K562 (cell line): ENCODE measurements around the gene AQP6. TPM values are rescaled to one million over a fixed set of nuclear protein-coding genes. Genes with fewer than 3 reads are reported as not detected.

ENCODE experiments used
- ATAC-seq: fragments of 200-7000 bp; cut with Tn5 transposase; 3 replicates; pipeline ENCODE4 v1.9.1; 2020; ENCODE audit warnings: moderate library complexity
- BruUV-seq: library from RNA; stranded (reverse); fragments of 400-500 nt; replicated peaks from 2 replicates; lab custom pipeline; 2021; lab: Mats Ljungman, UMichigan
- CTCF ChIA-PET: fragments of 300-600 bp; formaldehyde crosslinking; extraction: SDS; loops from one replicate; lab custom pipeline; 2021; ENCODE audit warnings: low intra/inter-chr PET ratio; lab: Yijun Ruan, JAX
- POLR2A ChIA-PET: fragments of 300-600, 350-650 bp; sonication (Branson Sonifier 250); formaldehyde crosslinking; extraction: SDS; loops from one replicate; lab custom pipeline; 2021; ENCODE audit warnings: antibody characterized with exemption, inconsistent platforms; lab: Yijun Ruan, JAX
- DNase-seq, 4 experiments: peaks; one replicate each; pipeline versions ENCODE4 v3.0.0 to v3.0.0-alpha.2; 2011 to 2018; ENCODE audit warnings: low spot score in 3 of 4, mixed read lengths in 3 of 4; ENCODE audit errors: extremely low read depth in 1 of 4
- FAIRE-seq: peaks from 2 replicates; lab custom pipeline; 2011; peaks lifted over from hg19 to GRCh38; lab: Jason Lieb, UNC
- H2AFZ ChIP-seq: 2 replicates; pipeline ENCODE4 v1.6.0; 2011; ENCODE audit warnings: low read depth, low read length, control low read depth, inconsistent platforms
- H3K27ac ChIP-seq: fragments of 200-600 bp; 3 replicates; pipeline ENCODE4 v1.8.0; 2011; ENCODE audit warnings: low read depth, mild to moderate bottlenecking, control low read depth, inconsistent platforms, low read length, moderate library complexity, mixed read lengths; ENCODE audit errors: extremely low read depth
- H3K27me3 ChIP-seq, 2 experiments: fragments of 300-600 bp in 1 of 2; 2 replicates in 1 of 2; 3 replicates in 1 of 2; pipeline versions ENCODE4 v1.6.0 to v1.8.0; 2011; ENCODE audit warnings: inconsistent platforms in 2 of 2, low read length in 2 of 2, mild to moderate bottlenecking in 1 of 2, mixed read lengths in 1 of 2, moderate library complexity in 1 of 2; ENCODE audit not compliant: control insufficient read depth in 2 of 2, insufficient read depth in 2 of 2
- H3K36me3 ChIP-seq: fragments of 300-600 bp; 3 replicates; pipeline ENCODE4 v1.8.0; 2011; ENCODE audit warnings: mild to moderate bottlenecking, low read length, inconsistent platforms; ENCODE audit not compliant: control insufficient read depth, insufficient read depth
- H3K4me1 ChIP-seq, 2 experiments: fragments of 200-600 bp in 1 of 2; replicated peaks in 1 of 2; 2 replicates in 1 of 2; 3 replicates in 1 of 2; pipeline versions ENCODE4 v1.5.1 to v1.8.0; 2011; ENCODE audit warnings: inconsistent platforms in 2 of 2, low read length in 2 of 2, mild to moderate bottlenecking in 1 of 2, mixed read lengths in 1 of 2, moderate library complexity in 1 of 2; ENCODE audit not compliant: control insufficient read depth in 2 of 2, insufficient read depth in 2 of 2
- H3K4me2 ChIP-seq: 2 replicates; pipeline ENCODE4 v1.6.1; 2011; ENCODE audit warnings: low read length, control low read depth, inconsistent platforms, mixed read lengths; ENCODE audit not compliant: insufficient read depth
- H3K4me3 ChIP-seq: fragments of 200-600 bp; sonication (generic), shearing (Covaris generic); 2 replicates; pipeline ENCODE4 v1.5.1; 2016; ENCODE audit warnings: control low read depth, inconsistent platforms
- H3K79me2 ChIP-seq: fragments of 200-600 bp; 3 replicates; pipeline ENCODE4 v1.8.0; 2011; ENCODE audit warnings: low read length, inconsistent platforms; ENCODE audit not compliant: control insufficient read depth, insufficient read depth
- H3K9ac ChIP-seq, 2 experiments: 2 replicates each; pipeline versions ENCODE4 v1.6.0 to v1.6.1; 2011; ENCODE audit warnings: low read depth in 2 of 2, low read length in 2 of 2, control low read depth in 1 of 2, inconsistent platforms in 1 of 2, mild to moderate bottlenecking in 1 of 2, mixed read lengths in 1 of 2; ENCODE audit not compliant: insufficient read depth in 1 of 2
- H3K9me1 ChIP-seq: one replicate; pipeline ENCODE4 v1.6.0; 2011; ENCODE audit warnings: inconsistent platforms, mild to moderate bottlenecking, low read length, moderate library complexity; ENCODE audit not compliant: control insufficient read depth, insufficient read depth
- H3K9me3 ChIP-seq: replicated peaks from 2 replicates; pipeline ENCODE4 v1.5.1; 2011; ENCODE audit warnings: low read depth, low read length, inconsistent platforms; ENCODE audit not compliant: control insufficient read depth, insufficient read depth
- H4K20me1 ChIP-seq: replicated peaks from 2 replicates; pipeline ENCODE4 v1.6.1; 2011; ENCODE audit warnings: low read length, inconsistent platforms, mixed read lengths; ENCODE audit not compliant: control insufficient read depth, insufficient read depth
- CBFB ChIP-seq: sonication (generic); formaldehyde crosslinking; IDR thresholded peaks from 2 replicates; pipeline ENCODE4 v1.4.0; 2020; ENCODE audit warnings: mild to moderate bottlenecking, missing genetic modification reagents
- CHD2 ChIP-seq: IDR thresholded peaks from 2 replicates; pipeline ENCODE4 v1.6.1; 2011; ENCODE audit warnings: low read depth, low read length
- FOSL1 ChIP-seq: fragments of 200-800 bp; sonication (Bioruptor generic); conservative IDR thresholded peaks from 2 replicates; pipeline ENCODE4 v1.6.1; 2016; ENCODE audit warnings: missing genetic modification characterization, missing compliant biosample characterization
- KLF1 ChIP-seq: fragments of 450-650 bp; IDR thresholded peaks from 2 replicates; pipeline ENCODE4 v1.6.1; 2016; ENCODE audit warnings: missing genetic modification characterization, missing compliant biosample characterization
- L3MBTL2 ChIP-seq: fragments of 450-650 bp; IDR thresholded peaks from 2 replicates; pipeline ENCODE4 v1.6.1; 2016; ENCODE audit warnings: mild to moderate bottlenecking, moderate library complexity
- MLX ChIP-seq, 2 experiments: fragments of 450-650 bp in 1 of 2; sonication (generic) in 1 of 2; formaldehyde crosslinking; conservative IDR thresholded peaks; 2 replicates each; pipeline versions ENCODE4 v1.4.0 to v1.8.1; 2020 to 2022; ENCODE audit warnings: mild to moderate bottlenecking in 1 of 2, missing genetic modification reagents in 1 of 2
- NFIX ChIP-seq: fragments of 250-450 bp; sonication (Bioruptor Pico); IDR thresholded peaks from 2 replicates; pipeline ENCODE4 v1.4.0; 2020; ENCODE audit warnings: low read depth, mild to moderate bottlenecking, moderate library complexity
- RCOR1 ChIP-seq, 2 experiments: IDR thresholded peaks; 2 replicates each; pipeline ENCODE4 v1.6.1; 2012; ENCODE audit warnings: low read depth in 2 of 2, low read length in 2 of 2, borderline replicate concordance in 1 of 2, improper control_type of control experiment in 1 of 2
- SFPQ ChIP-seq: fragments of 200-400 bp; formaldehyde crosslinking; IDR thresholded peaks from 2 replicates; pipeline ENCODE4 v1.6.1; 2017; ENCODE audit warnings: mild to moderate bottlenecking, low read depth, low read length, moderate library complexity
- SREBF1 ChIP-seq: fragments of 150-350 bp; IDR thresholded peaks from 2 replicates; pipeline ENCODE4 v1.6.1; 2014; ENCODE audit warnings: antibody characterized with exemption, low read depth, low read length, borderline replicate concordance
- ZFP30 ChIP-seq: fragments of 250-450 bp; sonication (Bioruptor Pico); IDR thresholded peaks from 2 replicates; pipeline ENCODE4 v1.8.0; 2022; ENCODE audit warnings: moderate library complexity, mild to moderate bottlenecking, inconsistent platforms, borderline replicate concordance
- ZNF23 ChIP-seq: fragments of 250-450 bp; sonication (Bioruptor Pico); IDR thresholded peaks from 2 replicates; pipeline ENCODE4 v1.4.0; 2020; ENCODE audit warnings: mild to moderate bottlenecking
- ZNF274 ChIP-seq: IDR thresholded peaks from 2 replicates; pipeline ENCODE4 v1.6.1; 2011; ENCODE audit warnings: low read depth, mild to moderate bottlenecking, low read length, moderate library complexity, borderline replicate concordance
- ZNF277 ChIP-seq: fragments of 250-450 bp; sonication (Bioruptor Pico); IDR thresholded peaks from 2 replicates; pipeline ENCODE4 v1.8.0; 2022; ENCODE audit warnings: inconsistent platforms, mild to moderate bottlenecking, moderate library complexity, borderline replicate concordance
- ZNF384 ChIP-seq: IDR thresholded peaks from 2 replicates; pipeline ENCODE4 v1.6.1; 2012; ENCODE audit warnings: low read depth, low read length, improper control_type of control experiment
- whole genome bisulfite sequencing: fragments of 100-300 bp; shearing (Covaris generic); methylation state at CpG from one replicate; pipeline ENCODE4 v1.1.6; 2016; ENCODE audit warnings: low coverage, mixed read lengths; ENCODE audit not compliant: insufficient coverage; ENCODE audit errors: missing lambda C conversion rate; 5-methylcytosine and 5-hydroxymethylcytosine counted together
- in situ Hi-C: fragments of 300-500 bp; cut with MboI; formaldehyde crosslinking; loops from 4 replicates; pipeline ENCODE4 v1.15.0; 2018; ENCODE audit warnings: inconsistent platforms, mixed read lengths
- intact Hi-C: fragments of 100-400 bp; cut with micrococcal nuclease; formaldehyde crosslinking; loops from 2 replicates; pipeline ENCODE4 v1.14.2; 2022
- polyA plus RNA-seq, 8 experiments: library from polyadenylated mRNA; depleted of rRNA in 4 of 8; stranded (reverse) in 5 of 8; unstranded in 3 of 8; fragments of >200 nt; fragmentation: Nextera tagmentation in 2 of 8; fragmentation: Illumina TruSeq in 1 of 8; extraction: Ambion mirVana in 2 of 8; extraction: Trizol in 1 of 8; gene quantifications; 2 replicates each; pipeline versions ENCODE4 v1.2.1 to v1.2.3, GENCODE V29; 2011 to 2014; ENCODE audit warnings: inconsistent platforms in 1 of 8, missing spikeins in 1 of 8
- total RNA-seq, 7 experiments: library from RNA; depleted of rRNA in 6 of 7; stranded (reverse); fragments of >200 nt in 6 of 7; fragmentation: Illumina TruSeq in 2 of 7; extraction: Trizol in 2 of 7; gene quantifications; 2 replicates each; pipeline versions ENCODE4 v1.2.1 to v1.2.3, GENCODE V29; 2011 to 2021; ENCODE audit warnings: low replicate concordance in 1 of 7

Gene AQP6
- total and polyA plus RNA-seq, 9 of the 15 experiments (the other 6 are each of a cell fraction or from before 2014, with no cell fraction given) = 0.05 to 0.12 TPM; not detected in 7

GRCh38 chr12:49990273-49990672 is 17.5 kb downstream of the AQP6 start:
- ChIA-PET POLR2A (interaction anchor here (0.5 to 1.2 kb wide), 4 partner anchors 12 to 229 kb away, joined by 3 to 6 read pairs (median 3); no protein-coding TSS in a partner anchor), CTCF (no interaction called here)
- no peaks in the 10 kb centered on the region for H3K4me1 ChIP-seq
- no peak overlapping the region for H3K4me2 ChIP-seq
- H4K20me1 ChIP-seq = no peaks in the 10 kb centered on the region
- H3K9me3 ChIP-seq = no peaks in the 10 kb centered on the region
- WGBS = 89% methylated on average over 4 of the region's 4 CpGs
- H3K9ac ChIP-seq = no peak overlapping the region
- no peaks in the 10 kb centered on the region for H3K9me1 ChIP-seq
- H3K4me3 ChIP-seq = no peak overlapping the region
- DNase-seq = no peak
- H3K27ac ChIP-seq = no peak overlapping the region
- BruUV-seq = no TSS peak
- no peaks in the 10 kb centered on the region for H3K79me2 ChIP-seq
- H2AFZ ChIP-seq = no peak overlapping the region
- H3K36me3 ChIP-seq = peaks cover 87% of the 10 kb centered on the region
- intact Hi-C loops = no loop called here
- no peak for FAIRE-seq
- in situ Hi-C loops = no loop called here
- ATAC-seq = no peak
- no peaks in the 10 kb centered on the region for H3K27me3 ChIP-seq
- TF ChIP-seq ZNF274 (no peak), NFIX (CRISPR knock-in tag) (no peak), CBFB (no peak), SFPQ (no peak), ZFP30 (no peak), ZNF23 (CRISPR knock-in tag) (no peak), FOSL1 (no peak), L3MBTL2 (no peak), KLF1 (tag) (no peak), SREBF1 (no peak), CHD2 (no peak), MLX (CRISPR knock-in tag; conservative IDR thresholded peaks at IDR 0.05) (no peak), ZNF277 (CRISPR knock-in tag) (no peak), ZNF384 (no peak), RCOR1 (IDR thresholded peaks at IDR 0.05; ENCODE audit: borderline replicate concordance in 1 of 2, low read depth in 2 of 2, low read length in 2 of 2) (no peak)
